ENCODE measurements around the gene KMT2C. TPM values are rescaled to one million over a fixed set of nuclear protein-coding genes. Genes with fewer than 3 reads are reported as not detected.

Gene KMT2C
- polyA plus RNA-seq, 1 donor from 2014 or later = 29.8 TPM

GRCh38 chr7:152480664-152481063 is 44.9 kb upstream of the KMT2C start:
- H3K79me2 ChIP-seq (replicated peaks; ENCODE audit: insufficient read depth, low read length) = no peaks in the 10 kb centered on the region
- H2AFZ ChIP-seq (ENCODE audit: low read depth, low read length) = no peak overlapping the region
- no peak overlapping the region for H3K4me2 ChIP-seq (ENCODE audit: low read length)
- H3K27ac ChIP-seq (ENCODE audit: low read length) = no peak overlapping the region
- H3K9me2 ChIP-seq (ENCODE audit: insufficient read depth, low read length) = no peaks in the 10 kb centered on the region
- H3K9ac ChIP-seq (ENCODE audit: low read length) = no peak overlapping the region
- no peaks in the 10 kb centered on the region for H3K27me3 ChIP-seq (ENCODE audit: insufficient read depth, low read depth, low read length)
- H3K9me3 ChIP-seq (ENCODE audit: low read length) = no peaks in the 10 kb centered on the region
- no peak for TF ChIP-seq POLR2AphosphoS5 (IDR thresholded peaks at IDR 0.05)
- TF ChIP-seq MXI1 (conservative IDR thresholded peaks at IDR 0.05; ENCODE audit: poor library complexity, severe bottlenecking) = no peak
- TF ChIP-seq CTCF (IDR thresholded peaks at IDR 0.05; ENCODE audit: poor library complexity, severe bottlenecking) = no peak
- TF ChIP-seq REST (IDR thresholded peaks at IDR 0.05; ENCODE audit: borderline replicate concordance) = no peak
- TF ChIP-seq RAD21 (conservative IDR thresholded peaks at IDR 0.05) = no peak
- TF ChIP-seq EP300 (conservative IDR thresholded peaks at IDR 0.05; ENCODE audit: poor library complexity, severe bottlenecking) = no peak
- no peak for TF ChIP-seq SMC3 (conservative IDR thresholded peaks at IDR 0.05; ENCODE audit: poor library complexity)
- no peak for TF ChIP-seq TAF1 (IDR thresholded peaks at IDR 0.05; ENCODE audit: low read depth)
- no peak for TF ChIP-seq EZH2 (IDR thresholded peaks at IDR 0.05; ENCODE audit: borderline replicate concordance, insufficient read depth, low read length, poor library complexity, severe bottlenecking)
- no peaks in the 10 kb centered on the region for H4K20me1 ChIP-seq (ENCODE audit: insufficient read depth)
- no peaks in the 10 kb centered on the region for H3F3A ChIP-seq (ENCODE audit: insufficient read depth, low read length, poor library complexity, severe bottlenecking)
- H3K36me3 ChIP-seq (ENCODE audit: insufficient read depth, low read length) = no peaks in the 10 kb centered on the region
- H3K4me3 ChIP-seq (ENCODE audit: low read length) = no peak overlapping the region

- Histone ChIP-seq H3K9me2 (ENCODE audit: insufficient read depth, low read length) (no peaks in the 10 kb centered on the region), H2AFZ (ENCODE audit: low read depth, low read length) (no peak overlapping the region), H3K79me2 (replicated peaks; ENCODE audit: insufficient read depth, low read length) (no peaks in the 10 kb centered on the region), H4K20me1 (ENCODE audit: insufficient read depth) (no peaks in the 10 kb centered on the region), H3K36me3 (ENCODE audit: insufficient read depth, low read length) (no peaks in the 10 kb centered on the region), H3K9ac (ENCODE audit: low read length) (no peak overlapping the region), H3K4me2 (ENCODE audit: low read length) (no peak overlapping the region), H3K27ac (ENCODE audit: low read length) (no peak overlapping the region), H3K27me3 (ENCODE audit: insufficient read depth, low read depth, low read length) (no peaks in the 10 kb centered on the region), H3K9me3 (ENCODE audit: low read length) (no peaks in the 10 kb centered on the region), H3F3A (ENCODE audit: insufficient read depth, low read length, poor library complexity, severe bottlenecking) (no peaks in the 10 kb centered on the region), H3K4me3 (ENCODE audit: low read length) (no peak overlapping the region)
- TF ChIP-seq REST (IDR thresholded peaks at IDR 0.05; ENCODE audit: borderline replicate concordance) = no peak
- TF ChIP-seq POLR2AphosphoS5 (IDR thresholded peaks at IDR 0.05) = no peak
- no peak for TF ChIP-seq RAD21 (conservative IDR thresholded peaks at IDR 0.05)
- TF ChIP-seq CTCF (IDR thresholded peaks at IDR 0.05; ENCODE audit: poor library complexity, severe bottlenecking) = no peak
- TF ChIP-seq EP300 (conservative IDR thresholded peaks at IDR 0.05; ENCODE audit: poor library complexity, severe bottlenecking) = no peak
- TF ChIP-seq TAF1 (IDR thresholded peaks at IDR 0.05; ENCODE audit: low read depth) = no peak
- no peak for TF ChIP-seq MXI1 (conservative IDR thresholded peaks at IDR 0.05; ENCODE audit: poor library complexity, severe bottlenecking)
- TF ChIP-seq EZH2 (IDR thresholded peaks at IDR 0.05; ENCODE audit: borderline replicate concordance, insufficient read depth, low read length, poor library complexity, severe bottlenecking) = no peak
- no peak for TF ChIP-seq SMC3 (conservative IDR thresholded peaks at IDR 0.05; ENCODE audit: poor library complexity)
Observed at GRCh38 chr7:152479595-152479994, 43.8 kb upstream of the KMT2C start.
